C4-2B (cell line): ENCODE data around the gene NDUFV2.
"Not testable (repeated sequence)": the region's sequence is repeated elsewhere in the genome, so short reads cannot be mapped to it uniquely, and the experiment has no call there.

ENCODE experiments used
- CTCF ChIP-seq: fragments of 450-650 bp; conservative IDR thresholded peaks from 2 replicates; pipeline ENCODE4 v1.5.1; 2017; ENCODE audit warnings: mild to moderate bottlenecking
- ZFX ChIP-seq: fragments of 450-650 bp; IDR thresholded peaks from 2 replicates; pipeline ENCODE4 v1.6.1; 2017

DNA sequence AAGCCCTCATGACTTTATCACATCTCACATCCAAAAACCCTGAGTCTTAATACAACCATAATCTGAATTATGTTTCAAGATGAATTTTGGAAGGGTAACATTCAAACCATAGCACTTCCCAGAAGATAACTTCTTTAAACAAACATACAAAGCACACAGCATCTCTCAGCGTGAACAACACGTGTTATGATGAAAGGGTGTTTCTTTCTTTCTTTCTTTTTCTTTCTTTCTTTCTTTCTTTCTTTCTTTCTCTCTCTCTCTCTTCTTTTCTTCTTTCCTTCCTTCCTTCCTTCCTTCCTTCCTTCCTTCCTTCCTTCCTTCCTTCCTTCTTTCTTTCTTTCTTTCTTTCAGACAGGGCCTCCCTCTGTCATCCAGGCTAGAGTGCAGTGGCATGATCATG is 13.8 kb upstream of the NDUFV2 start:
- not testable (repeated sequence) for TF ChIP-seq CTCF, ZFX
